Nephron progenitor cell (in vitro differentiated cells): ENCODE measurements around the gene CAMK2D.
A peak's percentile ranks its signal among the peaks of the same experiment; 100 is the strongest.

Experiments
- DNase-seq: peaks from one replicate; pipeline ENCODE4 v3.0.0; 2021
- H3K27ac Mint-ChIP-seq: 2 replicates; pipeline ENCODE4 v1.8.0; 2021; ENCODE audit warnings: mild to moderate bottlenecking, moderate library complexity, mixed read lengths
- H3K27me3 Mint-ChIP-seq: 2 replicates; pipeline ENCODE4 v1.8.0; 2021; ENCODE audit warnings: mild to moderate bottlenecking, low read depth, mixed read lengths; ENCODE audit not compliant: poor library complexity
- H3K36me3 Mint-ChIP-seq: 2 replicates; pipeline ENCODE4 v1.8.0; 2021; ENCODE audit warnings: low read depth, mixed read lengths
- H3K4me1 Mint-ChIP-seq: 2 replicates; pipeline ENCODE4 v1.8.0; 2021; ENCODE audit warnings: mixed read lengths
- H3K4me3 Mint-ChIP-seq: 2 replicates; pipeline ENCODE4 v1.8.0; 2021; ENCODE audit warnings: mild to moderate bottlenecking, moderate library complexity, mixed read lengths
- H3K9me3 Mint-ChIP-seq: 2 replicates; pipeline ENCODE4 v1.8.0; 2021; ENCODE audit warnings: mild to moderate bottlenecking, moderate library complexity, mixed read lengths
- CTCF ChIP-seq: fragments of 200-600 bp; sonication (generic); IDR thresholded peaks from 2 replicates; pipeline ENCODE4 v1.5.0; 2021; ENCODE audit warnings: antibody characterized with exemption

Gene CAMK2D

GRCh38 chr4:113524096-113524495, 237.4 kb downstream of the CAMK2D start:
- TF ChIP-seq CTCF = no peak
- H3K4me3 Mint-ChIP-seq = no peak overlapping the region
- no peak for DNase-seq
- peaks cover 14% of the 10 kb centered on the region for H3K36me3 Mint-ChIP-seq
- H3K27me3 Mint-ChIP-seq = no peaks in the 10 kb centered on the region
- H3K9me3 Mint-ChIP-seq = no peaks in the 10 kb centered on the region
- H3K4me1 Mint-ChIP-seq = no peaks in the 10 kb centered on the region
- H3K27ac Mint-ChIP-seq = peak overlapping the region; percentile 50

- TF ChIP-seq CTCF = no peak
- H3K27ac Mint-ChIP-seq = no peak overlapping the region
- no peak for DNase-seq
- peaks cover 11% of the 10 kb centered on the region for H3K4me1 Mint-ChIP-seq
- no peaks in the 10 kb centered on the region for H3K27me3 Mint-ChIP-seq
- no peak overlapping the region for H3K4me3 Mint-ChIP-seq
- no peaks in the 10 kb centered on the region for H3K9me3 Mint-ChIP-seq
- peaks cover 14% of the 10 kb centered on the region for H3K36me3 Mint-ChIP-seq
Observed at GRCh38 chr4:113522433-113522832, 239.1 kb downstream of the CAMK2D start.

- H3K4me3 Mint-ChIP-seq = no peak overlapping the region
- no peaks in the 10 kb centered on the region for H3K9me3 Mint-ChIP-seq
- no peak overlapping the region for H3K27ac Mint-ChIP-seq
- DNase-seq = no peak
- H3K4me1 Mint-ChIP-seq = peaks cover 6% of the 10 kb centered on the region
- H3K27me3 Mint-ChIP-seq = no peaks in the 10 kb centered on the region
- peaks cover 24% of the 10 kb centered on the region for H3K36me3 Mint-ChIP-seq
- no peak for TF ChIP-seq CTCF
Observed at GRCh38 chr4:113513382-113513781, 248.2 kb downstream of the CAMK2D start.

GRCh38 chr4:113512880-113513279, 248.7 kb downstream of the CAMK2D start:
- H3K36me3 Mint-ChIP-seq = peaks cover 24% of the 10 kb centered on the region
- no peak for TF ChIP-seq CTCF
- peaks cover under 1% of the 10 kb centered on the region for H3K4me1 Mint-ChIP-seq
- H3K4me3 Mint-ChIP-seq = no peak overlapping the region
- no peaks in the 10 kb centered on the region for H3K9me3 Mint-ChIP-seq
- no peak overlapping the region for H3K27ac Mint-ChIP-seq
- no peaks in the 10 kb centered on the region for H3K27me3 Mint-ChIP-seq
- no peak for DNase-seq

GRCh38 chr4:113511944-113512343, 249.6 kb downstream of the CAMK2D start:
- Mint-ChIP-seq H3K27me3 (no peaks in the 10 kb centered on the region), H3K9me3 (no peaks in the 10 kb centered on the region), H3K27ac (no peak overlapping the region), H3K4me1 (no peaks in the 10 kb centered on the region), H3K36me3 (peaks cover 24% of the 10 kb centered on the region), H3K4me3 (no peak overlapping the region)
- no peak for TF ChIP-seq CTCF
- no peak for DNase-seq

- Mint-ChIP-seq H3K27me3 (no peaks in the 10 kb centered on the region), H3K36me3 (peaks cover 28% of the 10 kb centered on the region)
Observed at GRCh38 chr4:113509851-113510250, 251.7 kb downstream of the CAMK2D start.

More at GRCh38 chr4:113509851-113510250, 251.7 kb downstream of the CAMK2D start:
- H3K4me1 Mint-ChIP-seq = no peaks in the 10 kb centered on the region
- H3K9me3 Mint-ChIP-seq = no peaks in the 10 kb centered on the region
- H3K4me3 Mint-ChIP-seq = no peak overlapping the region
- no peak for DNase-seq
- TF ChIP-seq CTCF = no peak
- no peak overlapping the region for H3K27ac Mint-ChIP-seq
